ENCODE results near the gene CERCAM.
"Not testable (repeated sequence)": the region's sequence is repeated elsewhere in the genome, so short reads cannot be mapped to it uniquely, and the experiment has no call there.

Gene CERCAM

DNA sequence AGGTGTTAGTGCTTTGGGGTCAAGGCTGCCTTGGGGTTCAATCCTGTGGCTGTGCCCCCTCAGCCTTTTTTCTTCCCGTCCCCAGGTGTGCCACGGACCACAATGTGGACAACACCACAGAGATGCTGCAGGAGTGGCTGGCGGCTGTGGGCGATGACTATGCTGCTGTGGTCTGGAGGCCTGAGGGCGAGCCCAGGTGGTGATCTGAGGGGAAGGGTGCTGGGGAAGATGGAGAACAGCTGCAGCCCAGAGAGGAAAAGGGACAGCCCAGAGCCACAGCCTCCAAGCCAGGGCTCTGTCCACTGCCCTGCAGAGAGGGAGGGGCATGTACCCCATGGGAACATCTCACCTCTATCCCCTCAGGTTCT, 2.1 kb downstream of the CERCAM start:
- Histone ChIP-seq H3K27ac (no peak overlapping the region), H3K36me3 (replicated peaks) (peaks cover 23% of the 10 kb centered on the region), H3K27me3 (replicated peaks) (no peaks in the 10 kb centered on the region), H3K4me3 (ENCODE audit: low read depth, low read length) (no peak overlapping the region)
- no peak for DNase-seq
- TF ChIP-seq, protein P1, sequence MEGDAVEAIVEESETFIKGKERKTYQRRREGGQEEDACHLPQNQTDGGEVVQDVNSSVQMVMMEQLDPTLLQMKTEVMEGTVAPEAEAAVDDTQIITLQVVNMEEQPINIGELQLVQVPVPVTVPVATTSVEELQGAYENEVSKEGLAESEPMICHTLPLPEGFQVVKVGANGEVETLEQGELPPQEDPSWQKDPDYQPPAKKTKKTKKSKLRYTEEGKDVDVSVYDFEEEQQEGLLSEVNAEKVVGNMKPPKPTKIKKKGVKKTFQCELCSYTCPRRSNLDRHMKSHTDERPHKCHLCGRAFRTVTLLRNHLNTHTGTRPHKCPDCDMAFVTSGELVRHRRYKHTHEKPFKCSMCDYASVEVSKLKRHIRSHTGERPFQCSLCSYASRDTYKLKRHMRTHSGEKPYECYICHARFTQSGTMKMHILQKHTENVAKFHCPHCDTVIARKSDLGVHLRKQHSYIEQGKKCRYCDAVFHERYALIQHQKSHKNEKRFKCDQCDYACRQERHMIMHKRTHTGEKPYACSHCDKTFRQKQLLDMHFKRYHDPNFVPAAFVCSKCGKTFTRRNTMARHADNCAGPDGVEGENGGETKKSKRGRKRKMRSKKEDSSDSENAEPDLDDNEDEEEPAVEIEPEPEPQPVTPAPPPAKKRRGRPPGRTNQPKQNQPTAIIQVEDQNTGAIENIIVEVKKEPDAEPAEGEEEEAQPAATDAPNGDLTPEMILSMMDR (IDR thresholded peaks at IDR 0.05; ENCODE audit: low read depth, low read length, missing control alignments), result no peak
- in situ Hi-C loops (cut with HindIII; ENCODE audit: low pct_ligation_motif_present, low sequenced_read_pairs), result no loop called here

DNA sequence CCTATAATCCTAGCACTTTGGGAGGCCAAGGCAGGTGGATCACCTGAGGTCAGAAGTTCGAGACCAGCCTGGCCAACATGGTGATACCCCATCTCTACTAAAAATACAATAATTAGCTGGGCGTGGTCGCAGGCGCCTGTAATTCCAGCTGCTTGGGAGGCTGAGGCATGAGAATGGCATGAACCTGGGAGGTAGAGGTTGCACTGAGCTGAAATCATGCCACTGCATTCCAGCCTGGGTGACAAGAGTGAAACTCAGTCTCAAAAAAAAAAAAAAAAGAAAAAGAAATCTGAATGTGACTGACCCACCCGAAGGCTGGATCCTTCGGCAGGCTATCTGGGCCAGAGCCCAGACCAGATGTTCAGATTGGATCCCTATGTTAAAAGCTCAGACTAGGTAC, 2.7 kb downstream of the CERCAM start:
- H3K27ac ChIP-seq; H3K27me3 ChIP-seq (replicated peaks); H3K4me3 ChIP-seq (ENCODE audit: low read depth, low read length); in situ Hi-C loops (cut with HindIII; ENCODE audit: low pct_ligation_motif_present, low sequenced_read_pairs); DNase-seq: not testable (repeated sequence)
- peaks cover 29% of the 10 kb centered on the region for H3K36me3 ChIP-seq (replicated peaks)

DNA sequence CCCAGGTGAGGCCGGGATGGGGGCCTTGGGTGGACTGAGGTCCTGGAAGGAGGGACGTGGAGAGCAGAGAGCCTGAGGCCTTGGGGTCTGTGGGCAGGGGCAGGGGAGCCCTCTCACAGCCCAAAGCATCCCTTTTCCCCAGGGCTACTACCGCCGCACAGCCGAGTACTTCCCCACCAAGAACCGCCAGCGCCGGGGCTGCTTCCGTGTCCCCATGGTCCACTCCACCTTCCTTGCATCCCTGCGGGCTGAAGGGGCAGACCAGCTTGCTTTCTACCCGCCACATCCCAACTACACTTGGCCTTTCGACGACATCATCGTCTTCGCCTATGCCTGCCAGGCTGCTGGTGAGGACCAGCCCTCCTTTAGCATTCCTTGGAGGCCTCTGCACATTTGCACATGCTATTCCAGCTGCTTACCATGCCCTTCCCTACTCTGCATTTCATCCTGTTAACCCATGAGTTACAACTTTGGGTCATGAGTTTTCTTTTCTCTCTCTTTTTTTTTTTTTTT, 3.7 kb downstream of the CERCAM start:
- DNase-seq, result no peak
- TF ChIP-seq, protein P1 (IDR thresholded peaks at IDR 0.05; ENCODE audit: low read depth, low read length, missing control alignments), result no peak
- Histone ChIP-seq H3K36me3 (replicated peaks) (peaks cover 29% of the 10 kb centered on the region), H3K27ac (no peak overlapping the region), H3K4me3 (ENCODE audit: low read depth, low read length) (no peak overlapping the region), H3K27me3 (replicated peaks) (no peaks in the 10 kb centered on the region)
- in situ Hi-C loops (cut with HindIII; ENCODE audit: low pct_ligation_motif_present, low sequenced_read_pairs), result no loop called here

DNA sequence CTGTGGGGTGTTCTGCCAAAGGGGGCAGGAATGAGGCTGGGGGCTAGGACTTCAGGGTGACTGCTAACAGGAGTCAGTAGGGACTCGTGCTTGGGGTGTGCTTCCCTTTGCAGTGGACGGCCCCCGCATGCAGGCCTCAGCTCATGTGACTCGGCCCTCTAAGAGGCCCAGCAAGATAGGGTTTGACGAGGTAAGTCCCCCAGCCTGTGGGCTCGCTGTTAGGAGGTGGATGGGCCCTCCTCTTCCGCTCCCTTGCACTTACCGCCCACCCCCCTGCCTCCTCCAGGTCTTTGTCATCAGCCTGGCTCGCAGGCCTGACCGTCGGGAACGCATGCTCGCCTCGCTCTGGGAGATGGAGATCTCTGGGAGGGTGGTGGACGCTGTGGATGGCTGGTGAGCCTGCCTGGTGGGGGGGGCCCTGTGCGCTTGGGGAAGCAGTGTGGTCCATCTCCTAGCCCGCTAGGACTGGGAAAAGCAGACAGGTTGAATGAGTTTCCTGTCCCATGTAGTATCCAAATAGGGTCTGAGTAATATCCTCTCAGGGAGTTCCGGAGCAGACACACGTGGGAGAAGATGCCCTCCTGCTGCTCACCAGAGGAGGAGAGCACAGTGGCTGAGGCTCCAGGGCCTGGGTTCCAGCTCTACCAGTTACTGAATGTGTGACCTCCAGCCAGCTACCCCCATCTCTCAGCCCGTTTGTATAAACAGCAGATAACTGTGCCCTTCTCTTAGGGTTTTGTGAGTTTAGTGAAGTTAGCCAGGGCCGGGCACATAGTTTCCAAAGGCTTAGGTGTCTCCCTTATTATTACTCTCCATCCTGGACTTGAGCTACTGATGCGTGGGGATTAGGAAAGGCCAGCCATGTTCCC, 8.2 kb downstream of the CERCAM start:
- Histone ChIP-seq H3K4me3 (ENCODE audit: low read depth, low read length) (no peak overlapping the region), H3K27ac (peak overlapping the region; percentile 88), H3K36me3 (replicated peaks) (peaks cover 47% of the 10 kb centered on the region), H3K27me3 (replicated peaks) (no peaks in the 10 kb centered on the region)
- in situ Hi-C loops (cut with HindIII; ENCODE audit: low pct_ligation_motif_present, low sequenced_read_pairs), result no loop called here
- TF ChIP-seq, protein P1 (IDR thresholded peaks at IDR 0.05; ENCODE audit: low read depth, low read length, missing control alignments), result no peak
- peak; percentile 65 for DNase-seq

DNA sequence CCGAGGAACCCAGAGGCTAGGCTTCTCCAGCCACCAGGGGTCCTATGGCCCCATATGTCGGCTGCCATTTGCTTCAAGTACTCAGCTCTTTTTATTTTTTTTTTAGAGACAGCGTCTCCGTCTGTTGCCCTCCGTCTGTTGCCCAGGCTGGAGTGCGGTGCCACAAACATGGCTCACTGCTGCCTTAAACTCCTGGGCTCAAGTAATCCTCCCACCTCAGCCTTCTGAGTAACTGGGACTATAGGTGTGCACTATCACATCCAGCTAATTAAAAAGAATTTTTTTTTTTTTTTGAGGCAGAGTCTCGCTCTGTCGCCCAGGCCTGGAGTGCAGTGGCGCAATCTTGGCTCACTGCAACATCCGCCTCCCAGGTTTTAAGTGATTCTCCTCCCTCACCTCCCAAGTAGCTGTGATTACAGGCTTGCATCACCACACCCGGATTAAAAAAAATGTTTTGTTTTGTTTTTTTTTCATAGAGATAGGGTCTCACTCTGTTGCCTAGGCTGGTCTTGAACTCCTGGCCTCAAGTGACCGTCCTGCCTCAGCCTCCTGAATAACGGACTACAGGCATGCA, 8.9 kb downstream of the CERCAM start:
- H3K27me3 ChIP-seq (replicated peaks), result no peaks in the 10 kb centered on the region
- TF ChIP-seq, protein P1 (IDR thresholded peaks at IDR 0.05; ENCODE audit: low read depth, low read length, missing control alignments), result no peak
- H3K4me3 ChIP-seq (ENCODE audit: low read depth, low read length), result no peak overlapping the region
- H3K36me3 ChIP-seq (replicated peaks), result peaks cover 41% of the 10 kb centered on the region
- peak overlapping the region; percentile 88 for H3K27ac ChIP-seq
- DNase-seq, result no peak
- in situ Hi-C loops (cut with HindIII; ENCODE audit: low pct_ligation_motif_present, low sequenced_read_pairs), result no loop called here

DNA sequence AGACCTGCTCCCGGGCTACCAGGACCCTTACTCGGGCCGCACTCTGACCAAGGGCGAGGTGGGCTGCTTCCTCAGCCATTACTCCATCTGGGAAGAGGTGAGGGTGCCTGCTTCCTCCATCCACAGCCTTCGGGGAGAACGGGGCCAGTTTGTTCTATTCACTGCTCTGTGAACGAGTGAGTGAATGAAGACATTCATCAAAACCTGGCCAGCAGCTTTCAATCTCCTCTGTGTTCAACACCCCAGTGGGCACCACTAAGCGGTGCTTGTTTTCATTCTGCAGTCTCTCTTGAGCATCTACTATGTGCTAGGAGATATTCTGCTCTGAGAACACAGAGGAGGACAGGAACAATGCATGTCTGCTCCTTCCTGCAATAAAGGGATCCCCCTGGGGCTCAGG, 10.6 kb downstream of the CERCAM start:
- in situ Hi-C loops (cut with HindIII; ENCODE audit: low pct_ligation_motif_present, low sequenced_read_pairs), result no loop called here
- Histone ChIP-seq H3K27me3 (replicated peaks) (no peaks in the 10 kb centered on the region), H3K36me3 (replicated peaks) (peaks cover 36% of the 10 kb centered on the region), H3K27ac (no peak overlapping the region), H3K4me3 (ENCODE audit: low read depth, low read length) (no peak overlapping the region)
- TF ChIP-seq, protein P1 (IDR thresholded peaks at IDR 0.05; ENCODE audit: low read depth, low read length, missing control alignments), result no peak
- DNase-seq, result no peak
